ENCODE data around the gene AJAP1.

AJAP1 gene

GRCh38 chr1:4716406-4716805 lies 62.0 kb downstream of the AJAP1 start:
- DNase-seq (ENCODE audit: low read depth), result no peak
- TF ChIP-seq CTCF (IDR thresholded peaks at IDR 0.05; ENCODE audit: insufficient read depth, low read depth, low read length, missing control alignments), result no peak
- no peak overlapping the region for H3K4me3 ChIP-seq (ENCODE audit: low read depth, low read length)

GRCh38 chr1:4718071-4718470 lies 63.7 kb downstream of the AJAP1 start:
- TF ChIP-seq CTCF (IDR thresholded peaks at IDR 0.05; ENCODE audit: insufficient read depth, low read depth, low read length, missing control alignments), result no peak
- H3K4me3 ChIP-seq (ENCODE audit: low read depth, low read length), result no peak overlapping the region
- DNase-seq (ENCODE audit: low read depth), result no peak

GRCh38 chr1:4723106-4723505 lies 68.7 kb downstream of the AJAP1 start:
- no peak for DNase-seq (ENCODE audit: low read depth)
- no peak overlapping the region for H3K4me3 ChIP-seq (ENCODE audit: low read depth, low read length)
- no peak for TF ChIP-seq CTCF (IDR thresholded peaks at IDR 0.05; ENCODE audit: insufficient read depth, low read depth, low read length, missing control alignments)

GRCh38 chr1:4724001-4724400 lies 69.6 kb downstream of the AJAP1 start:
- no peak for DNase-seq (ENCODE audit: low read depth)
- TF ChIP-seq CTCF (IDR thresholded peaks at IDR 0.05; ENCODE audit: insufficient read depth, low read depth, low read length, missing control alignments), result no peak
- H3K4me3 ChIP-seq (ENCODE audit: low read depth, low read length), result no peak overlapping the region

DNA sequence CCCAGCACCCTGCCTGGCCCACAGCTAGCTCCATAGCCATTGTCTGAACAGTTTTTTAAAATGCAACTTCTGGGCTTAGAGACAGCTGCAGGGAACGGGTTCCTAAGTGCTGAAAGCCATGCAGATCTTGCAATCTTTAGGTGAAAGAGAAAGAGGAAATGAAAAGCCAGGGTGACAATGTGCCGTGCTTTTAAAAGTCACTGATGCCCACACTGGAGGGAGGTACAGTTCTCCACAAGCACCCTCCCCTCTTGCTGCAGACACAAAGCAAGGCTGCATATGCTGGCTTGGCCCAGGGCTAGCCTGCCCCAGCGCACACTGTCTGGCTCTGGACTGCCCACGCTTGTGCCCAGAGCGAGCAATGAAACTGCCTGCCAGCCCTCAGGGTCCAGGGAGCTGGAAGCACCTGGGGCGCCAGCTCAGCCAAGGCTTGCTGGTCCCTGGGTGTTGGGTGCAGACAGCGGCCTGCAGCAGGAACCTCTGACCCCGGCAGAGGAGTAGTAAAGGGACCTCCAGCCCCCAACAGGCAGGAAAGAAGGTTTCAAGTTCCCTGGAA lies 70.4 kb downstream of the AJAP1 start:
- no peak for DNase-seq (ENCODE audit: low read depth)
- H3K4me3 ChIP-seq (ENCODE audit: low read depth, low read length), result no peak overlapping the region

DNA sequence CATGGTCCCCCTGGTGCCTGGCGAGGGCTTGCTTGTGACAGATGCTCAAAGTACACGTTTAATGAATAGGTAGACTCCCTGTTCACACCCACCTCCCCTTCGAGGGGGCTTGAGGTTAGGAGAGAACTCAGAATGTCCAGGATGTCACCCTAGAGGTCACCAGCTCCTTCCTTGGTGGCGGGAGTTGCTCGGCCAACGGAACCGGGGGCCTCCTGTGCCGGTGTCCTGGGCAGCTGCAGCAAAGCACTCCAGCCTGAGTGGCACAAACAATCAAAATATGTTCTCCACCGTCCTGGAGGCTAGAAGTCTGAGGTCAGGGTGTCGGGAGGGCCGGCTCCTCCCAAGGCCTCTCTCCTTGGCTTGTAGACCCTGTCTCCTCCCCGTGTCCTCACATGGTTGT lies 71.0 kb downstream of the AJAP1 start:
- no peak for DNase-seq (ENCODE audit: low read depth)
- no peak for TF ChIP-seq CTCF (IDR thresholded peaks at IDR 0.05; ENCODE audit: insufficient read depth, low read depth, low read length, missing control alignments)
- no peak overlapping the region for H3K4me3 ChIP-seq (ENCODE audit: low read depth, low read length)

More for the DNA sequence above, 70.4 kb downstream of the AJAP1 start:
- TF ChIP-seq CTCF (IDR thresholded peaks at IDR 0.05; ENCODE audit: insufficient read depth, low read depth, low read length, missing control alignments), result no peak

- H3K4me3 ChIP-seq (ENCODE audit: low read depth, low read length), result no peak overlapping the region
- no peak for DNase-seq (ENCODE audit: low read depth)
- no peak for TF ChIP-seq CTCF (IDR thresholded peaks at IDR 0.05; ENCODE audit: insufficient read depth, low read depth, low read length, missing control alignments)
Observed at GRCh38 chr1:4726620-4727341, 72.4 kb downstream of the AJAP1 start.

Data from GM12865 (cell line).